ENCODE data around the gene PDE4C.

DNA sequence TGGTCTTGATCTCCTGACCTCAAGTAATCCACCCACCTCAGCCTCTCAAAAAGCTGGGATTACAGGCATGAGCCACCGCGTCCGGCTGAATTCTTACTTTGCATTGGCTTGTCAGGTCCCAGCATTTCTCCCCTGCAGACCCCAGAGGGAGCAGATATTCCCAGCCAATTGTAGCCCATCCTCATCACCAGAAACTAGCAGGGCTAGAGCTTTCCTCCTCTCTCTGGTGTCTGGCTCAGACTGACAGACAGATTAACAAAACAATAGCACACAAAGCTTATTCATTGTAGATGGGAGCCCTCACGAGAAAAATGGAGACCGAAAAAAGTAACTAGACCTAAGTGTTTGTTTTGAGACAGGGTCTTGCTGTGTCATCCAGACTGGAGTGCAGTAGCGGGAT is 40.7 kb downstream of the PDE4C start:
- TF ChIP-seq CTCF (IDR thresholded peaks at IDR 0.05) (no peak), POLR2A (IDR thresholded peaks at IDR 0.05) (no peak)

Data from body of pancreas (tissue), 4 donors.